Retinal pigment epithelial cell (primary cell): ENCODE data around the gene TGFB3.
A peak's percentile ranks its signal among the peaks of the same experiment; 100 is the strongest.

ENCODE experiments used
- DNase-seq: peaks from one replicate; pipeline ENCODE4 v3.0.0-alpha.2; 2010; ENCODE audit warnings: low read depth
- H3K4me3 ChIP-seq: 2 replicates; pipeline ENCODE4 v1.5.1; 2011; ENCODE audit warnings: mild to moderate bottlenecking, low read length, control low read depth, moderate library complexity
- CTCF ChIP-seq: conservative IDR thresholded peaks from 2 replicates; pipeline ENCODE4 v1.5.1; 2011; ENCODE audit warnings: low read depth, low read length, control low read depth, inconsistent platforms

The TGFB3 gene

GRCh38 chr14:75917946-75918335 lies 63.9 kb downstream of the TGFB3 start:
- TF ChIP-seq CTCF = no peak
- no peak for DNase-seq
- no peak overlapping the region for H3K4me3 ChIP-seq

- DNase-seq = no peak
- H3K4me3 ChIP-seq = no peak overlapping the region
- TF ChIP-seq CTCF = no peak
These were observed 64.4 kb downstream of the TGFB3 start for GRCh38 chr14:75917322-75917945.

GRCh38 chr14:75915045-75915444 lies 66.8 kb downstream of the TGFB3 start:
- no peak overlapping the region for H3K4me3 ChIP-seq
- no peak for DNase-seq
- no peak for TF ChIP-seq CTCF

- no peak for TF ChIP-seq CTCF
- DNase-seq = no peak
- no peak overlapping the region for H3K4me3 ChIP-seq
These were observed 68.6 kb downstream of the TGFB3 start for GRCh38 chr14:75913183-75913582.

- DNase-seq = peak; percentile 40
- H3K4me3 ChIP-seq = no peak overlapping the region
- no peak for TF ChIP-seq CTCF
These were observed 69.9 kb downstream of the TGFB3 start for GRCh38 chr14:75911883-75912282.

- no peak overlapping the region for H3K4me3 ChIP-seq
- no peak for TF ChIP-seq CTCF
These were observed 71.7 kb downstream of the TGFB3 start for GRCh38 chr14:75910048-75910447.

GRCh38 chr14:75909630-75910029 lies 72.2 kb downstream of the TGFB3 start:
- H3K4me3 ChIP-seq = no peak overlapping the region
- no peak for DNase-seq
- TF ChIP-seq CTCF = no peak

More at GRCh38 chr14:75910048-75910447, 71.7 kb downstream of the TGFB3 start:
- no peak for DNase-seq
